ENCODE results near the gene NEDD4L.

The NEDD4L gene

DNA sequence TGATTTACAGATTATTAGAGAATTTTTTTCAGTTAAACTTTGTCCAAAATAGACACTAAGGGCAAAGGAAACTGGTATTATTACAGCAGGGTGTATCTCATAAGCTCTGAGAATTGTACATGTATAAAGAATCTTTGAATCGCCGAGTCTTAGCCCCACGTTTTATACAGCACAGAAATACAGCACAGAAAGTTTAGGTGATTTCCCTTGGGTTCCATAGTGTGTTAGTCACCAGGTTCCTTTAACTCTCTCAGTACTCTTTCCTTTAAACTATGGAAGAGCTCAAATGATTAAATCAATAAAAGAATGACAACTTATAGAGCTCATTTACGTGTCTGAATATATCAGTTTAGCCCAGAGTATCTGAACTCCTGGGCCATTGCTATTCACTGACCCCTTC is 256.8 kb downstream of the NEDD4L start:
- no peak for DNase-seq

DNA sequence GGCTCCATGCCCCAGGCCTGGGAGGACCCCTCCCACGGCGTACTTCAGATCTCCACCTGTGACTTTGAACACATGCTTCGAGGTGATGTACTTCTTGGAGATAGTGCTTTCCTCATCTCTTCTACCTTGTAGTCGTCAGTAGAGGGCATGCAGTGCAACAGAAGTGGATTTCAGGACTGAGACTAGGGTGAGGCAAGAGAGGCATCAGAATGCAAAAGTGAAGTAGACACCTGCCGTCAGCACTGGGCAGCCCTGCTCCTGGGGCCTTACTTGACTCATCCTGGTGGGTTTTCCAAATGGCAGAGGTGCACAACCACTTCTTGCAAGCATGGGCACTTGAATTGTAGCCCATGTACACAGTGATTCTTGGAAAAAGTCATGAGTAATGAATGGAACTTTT is 258.8 kb downstream of the NEDD4L start:
- no peak for DNase-seq

DNA sequence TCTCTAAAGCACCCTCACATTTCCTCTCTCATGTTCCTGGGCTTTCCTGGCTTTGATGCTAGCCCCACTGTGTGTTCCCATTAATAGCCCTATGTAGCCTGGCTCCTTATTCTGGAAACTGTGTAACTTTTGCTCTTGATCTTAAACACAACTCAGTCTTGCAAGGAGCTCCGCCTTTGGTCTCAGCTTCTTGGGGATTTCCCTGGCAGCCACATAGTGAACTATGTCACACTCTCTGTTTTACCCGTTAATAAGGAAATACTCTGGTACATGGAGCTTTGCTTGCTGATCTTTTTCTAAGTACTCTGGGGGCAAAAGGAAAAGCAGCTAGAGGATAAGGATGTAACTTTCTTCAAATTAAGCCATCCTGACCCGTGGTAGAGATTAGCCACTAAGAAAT is 259.3 kb downstream of the NEDD4L start:
- DNase-seq, result no peak

- no peak for DNase-seq
Observed at GRCh38 chr18:58305792-58306191, 261.8 kb downstream of the NEDD4L start.

DNA sequence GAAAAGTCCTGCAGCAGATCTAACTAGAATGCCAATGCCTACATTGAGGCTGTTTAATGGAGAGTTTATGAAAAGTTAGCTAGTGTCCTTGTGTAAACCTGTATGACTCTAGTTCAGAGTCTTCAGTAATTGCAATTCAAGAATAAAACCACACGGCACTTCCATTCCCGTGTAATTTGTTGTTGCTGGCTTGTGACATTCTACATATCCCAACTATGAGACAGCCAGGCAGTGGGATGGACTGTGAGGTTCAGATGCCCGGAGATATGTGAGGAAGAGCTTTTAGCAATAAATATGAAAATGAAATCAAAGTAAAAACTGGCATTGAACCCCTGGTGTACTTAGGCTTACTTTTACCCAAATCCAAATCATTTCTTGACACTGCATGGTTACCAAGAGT is 263.4 kb downstream of the NEDD4L start:
- DNase-seq, result no peak

DNA sequence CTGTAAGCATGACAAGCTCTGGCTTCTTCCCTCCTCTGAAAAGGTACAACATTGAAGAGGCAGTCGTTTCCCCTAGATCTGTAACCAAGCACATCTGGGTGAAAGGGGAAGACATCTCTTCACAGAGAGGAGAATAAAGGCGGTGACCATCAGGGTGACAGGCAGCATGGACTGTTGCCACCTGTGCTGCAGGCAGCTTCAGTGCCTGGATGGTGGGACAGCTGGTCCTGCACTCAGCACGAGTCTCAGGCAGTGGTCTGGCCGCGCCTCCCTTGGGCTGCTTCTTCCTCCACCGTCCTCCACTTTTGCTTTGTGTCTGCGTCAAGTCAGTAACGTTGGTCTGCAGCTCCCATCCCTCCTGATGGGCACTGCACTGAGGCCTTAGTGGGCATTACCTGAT is 264.4 kb downstream of the NEDD4L start:
- DNase-seq, result no peak

DNA sequence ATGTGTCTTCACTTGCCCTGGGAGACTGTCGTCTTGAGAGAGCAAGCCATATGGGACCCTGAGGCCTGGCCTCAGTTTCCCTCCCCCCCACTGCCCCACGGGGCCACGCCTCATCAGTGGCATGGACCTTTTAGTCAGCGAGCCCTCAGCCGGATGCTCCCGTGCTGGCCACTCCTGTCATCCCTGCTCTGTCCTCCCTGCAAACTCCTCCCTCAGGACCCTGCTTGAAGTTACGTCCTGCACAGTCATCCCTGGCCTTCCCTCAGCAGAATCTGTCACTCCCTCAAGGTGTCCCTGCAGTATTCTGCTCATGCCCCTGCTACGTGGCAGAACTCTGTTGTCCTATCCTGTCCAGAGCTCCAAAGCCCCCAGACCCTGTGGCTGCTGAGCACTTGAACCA is 265.1 kb downstream of the NEDD4L start:
- no peak for DNase-seq

DNA sequence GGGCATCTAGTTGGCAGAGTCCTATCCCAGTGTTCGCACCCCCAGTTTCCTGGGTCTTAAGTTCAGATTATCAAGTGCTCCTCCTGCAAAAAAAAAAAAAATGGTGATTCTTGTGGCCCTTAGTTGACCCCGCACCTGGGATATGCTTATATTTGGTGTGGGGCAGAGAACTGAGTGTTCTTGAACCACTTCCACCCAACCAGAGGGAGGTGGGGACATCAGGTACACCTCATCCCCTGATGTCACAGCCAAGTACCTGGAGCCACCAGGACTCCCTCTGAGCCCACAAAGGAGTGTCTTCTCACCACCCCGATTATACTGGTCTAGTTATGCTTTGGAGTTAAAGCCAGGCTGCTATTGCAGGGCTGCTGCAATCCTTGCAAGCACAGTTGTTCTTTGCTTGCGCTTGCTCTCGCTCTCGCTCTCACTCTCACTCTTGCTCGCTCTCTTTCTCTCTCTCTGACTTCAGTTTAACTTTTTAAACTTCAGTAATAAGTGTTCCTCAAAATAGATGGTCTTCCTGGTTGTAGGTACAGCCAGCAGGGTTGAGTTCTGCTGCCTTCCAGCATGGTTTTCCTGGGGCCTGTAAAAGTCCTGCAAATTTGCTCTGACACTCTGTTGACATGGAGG is 265.7 kb downstream of the NEDD4L start:
- no peak for DNase-seq

DNA sequence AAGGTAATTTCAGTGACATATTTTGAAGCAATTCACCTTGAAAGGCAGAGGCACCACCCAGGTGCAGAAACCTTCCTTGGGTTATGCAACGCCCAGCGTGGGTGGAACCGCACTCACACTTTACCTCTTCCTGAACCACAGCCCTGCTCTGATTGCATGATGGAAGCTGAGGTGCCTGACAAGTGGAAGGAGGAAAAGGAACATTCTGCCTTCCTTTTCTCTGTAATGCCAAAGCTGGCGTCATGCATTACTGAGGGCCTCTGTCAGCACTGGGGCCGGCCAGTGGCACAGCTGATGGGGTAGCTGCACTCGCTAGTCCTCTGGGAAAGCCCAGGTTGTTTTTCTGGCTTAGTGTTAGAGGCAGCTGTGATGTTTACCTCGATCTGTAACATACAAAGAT is 266.5 kb downstream of the NEDD4L start:
- no peak for DNase-seq

- no peak for DNase-seq
Observed at GRCh38 chr18:58311390-58311789, 267.4 kb downstream of the NEDD4L start.

GRCh38 chr18:58313491-58314032 is 269.5 kb downstream of the NEDD4L start:
- DNase-seq, result no peak

GRCh38 chr18:58314284-58314683 is 270.3 kb downstream of the NEDD4L start:
- no peak for DNase-seq

DNA sequence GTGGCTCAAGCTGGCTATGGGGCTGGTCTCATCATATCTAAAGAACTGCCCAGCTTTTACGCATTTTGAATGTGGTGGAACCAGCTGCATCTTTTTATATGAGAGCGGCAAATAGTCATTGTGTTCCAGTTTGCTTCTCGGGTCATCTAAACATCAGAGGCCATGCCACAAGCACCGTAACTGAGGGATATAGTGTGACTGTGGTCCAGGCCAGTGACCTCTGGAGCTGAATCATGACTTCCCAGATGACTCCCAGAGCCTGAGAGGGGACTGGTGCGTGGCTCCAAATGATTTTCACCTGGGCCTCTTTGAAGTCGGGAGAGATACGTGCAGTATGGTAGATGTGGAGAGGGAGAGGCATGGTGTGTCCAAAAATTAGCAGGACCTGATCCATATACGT is 271.0 kb downstream of the NEDD4L start:
- no peak for DNase-seq

- no peak for DNase-seq
Observed at GRCh38 chr18:58315739-58316215, 271.8 kb downstream of the NEDD4L start.

GRCh38 chr18:58316396-58317342 is 272.6 kb downstream of the NEDD4L start:
- DNase-seq, result no peak

DNA sequence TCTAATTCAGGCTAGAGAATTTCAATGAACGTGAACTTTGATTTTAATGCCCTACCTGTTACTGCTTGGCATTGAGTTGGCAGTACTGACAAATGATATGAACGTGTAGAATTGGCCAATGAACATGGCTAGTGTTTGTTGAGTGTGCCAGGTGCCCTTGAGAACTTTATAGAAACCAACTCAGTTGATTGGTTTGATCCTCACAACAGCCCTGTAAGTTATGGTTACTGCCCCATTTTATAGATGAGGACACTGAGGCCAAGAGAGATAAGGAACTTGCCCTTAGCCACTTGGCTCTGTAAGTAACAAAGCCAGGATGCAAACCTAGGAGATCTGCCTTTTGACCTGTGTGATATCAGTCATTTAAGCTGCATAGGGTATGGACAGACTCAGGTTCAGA is 275.7 kb downstream of the NEDD4L start:
- DNase-seq, result no peak

DNA sequence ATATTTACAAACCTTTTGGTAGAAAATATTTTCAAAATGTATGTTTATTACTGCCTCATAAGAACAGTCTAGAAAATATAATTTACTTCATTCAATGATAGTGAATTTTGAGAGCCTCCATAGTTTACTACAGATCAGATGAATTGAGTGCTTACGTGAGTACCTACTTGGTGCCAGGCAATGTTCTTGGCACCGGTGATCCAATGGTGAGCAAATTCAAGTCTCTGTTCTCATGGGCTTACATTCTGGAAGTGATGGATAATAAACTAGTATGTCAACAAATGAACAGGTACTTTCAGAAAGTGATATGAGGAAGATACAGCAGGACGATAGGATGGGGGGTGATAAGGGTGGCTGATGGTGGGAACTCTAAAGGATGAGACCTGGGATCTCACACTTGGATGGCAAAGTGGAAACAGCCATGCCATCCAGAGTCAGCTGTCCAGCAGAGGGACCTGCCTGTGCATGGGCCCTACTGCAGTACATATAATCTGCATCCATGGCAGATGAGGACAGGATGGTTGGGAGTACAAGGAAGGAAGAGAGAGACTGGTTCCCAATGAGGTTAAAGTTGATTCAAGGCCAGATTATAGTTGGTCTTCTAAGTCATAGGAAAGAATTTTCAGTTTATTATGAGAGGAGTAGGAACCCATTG is 277.0 kb downstream of the NEDD4L start:
- DNase-seq, result no peak

- DNase-seq, result no peak
Observed at GRCh38 chr18:58321986-58322385, 278.0 kb downstream of the NEDD4L start.

DNA sequence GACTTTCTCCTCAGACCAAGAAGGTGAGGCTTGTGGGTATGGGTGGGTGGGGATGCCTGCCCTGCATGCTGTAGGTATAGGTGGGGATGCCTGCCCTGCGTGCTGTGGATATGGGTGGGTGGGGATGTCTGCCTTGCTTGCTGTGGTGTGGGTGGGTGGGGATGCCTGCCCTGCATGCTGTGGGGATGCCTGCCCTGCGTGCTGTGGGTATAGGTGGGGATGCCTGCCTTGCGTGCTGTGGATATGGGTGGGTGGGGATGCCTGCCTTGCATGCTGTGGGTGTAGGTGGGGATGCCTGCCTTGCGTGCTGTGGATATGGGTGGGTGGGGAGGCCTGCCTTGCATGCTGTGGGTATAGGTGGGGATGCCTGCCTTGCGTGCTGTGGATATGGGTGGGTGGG is 278.4 kb downstream of the NEDD4L start:
- DNase-seq, result no peak

DNA sequence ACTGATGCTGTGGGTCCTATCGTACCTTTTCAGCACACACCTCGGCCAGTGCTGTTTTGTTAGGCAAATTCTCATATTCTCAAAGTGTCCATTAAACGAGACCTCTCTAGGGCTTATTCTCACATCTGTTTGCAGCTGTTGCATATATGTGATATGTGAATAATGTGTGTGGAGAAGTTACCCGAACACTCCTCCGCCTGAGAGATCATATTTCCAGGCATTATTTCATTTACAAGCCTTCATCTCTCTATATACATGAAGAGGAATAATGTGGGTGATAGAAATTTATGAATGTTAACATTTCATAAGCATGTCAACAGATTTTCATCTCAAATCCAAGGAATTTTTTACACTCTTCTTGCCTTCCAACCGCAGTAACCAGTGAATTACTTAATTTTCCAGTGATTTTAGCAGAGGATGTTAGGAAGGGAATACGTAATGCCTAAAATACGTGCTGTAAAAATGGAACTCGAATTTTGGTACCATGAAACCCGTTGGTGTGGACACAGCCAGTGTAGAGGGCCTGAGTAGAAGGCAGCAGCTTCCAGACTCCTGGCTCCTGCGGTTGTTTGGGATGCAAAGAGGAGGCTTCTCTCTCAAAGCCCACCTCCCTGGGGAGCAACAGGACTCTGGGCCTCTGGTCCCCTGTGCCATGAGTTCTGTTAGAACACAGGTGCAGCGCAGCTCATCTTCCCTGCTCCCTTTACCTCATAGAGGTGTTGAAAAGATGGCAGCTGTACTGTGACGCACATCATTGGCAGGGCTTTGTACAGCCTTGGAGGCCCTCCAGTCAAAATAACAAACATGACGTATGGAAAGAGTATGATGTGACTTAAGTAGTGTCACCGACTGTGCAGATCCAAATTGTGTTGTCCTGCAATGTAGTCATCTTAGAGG is 280.1 kb downstream of the NEDD4L start:
- DNase-seq, result no peak

DNA sequence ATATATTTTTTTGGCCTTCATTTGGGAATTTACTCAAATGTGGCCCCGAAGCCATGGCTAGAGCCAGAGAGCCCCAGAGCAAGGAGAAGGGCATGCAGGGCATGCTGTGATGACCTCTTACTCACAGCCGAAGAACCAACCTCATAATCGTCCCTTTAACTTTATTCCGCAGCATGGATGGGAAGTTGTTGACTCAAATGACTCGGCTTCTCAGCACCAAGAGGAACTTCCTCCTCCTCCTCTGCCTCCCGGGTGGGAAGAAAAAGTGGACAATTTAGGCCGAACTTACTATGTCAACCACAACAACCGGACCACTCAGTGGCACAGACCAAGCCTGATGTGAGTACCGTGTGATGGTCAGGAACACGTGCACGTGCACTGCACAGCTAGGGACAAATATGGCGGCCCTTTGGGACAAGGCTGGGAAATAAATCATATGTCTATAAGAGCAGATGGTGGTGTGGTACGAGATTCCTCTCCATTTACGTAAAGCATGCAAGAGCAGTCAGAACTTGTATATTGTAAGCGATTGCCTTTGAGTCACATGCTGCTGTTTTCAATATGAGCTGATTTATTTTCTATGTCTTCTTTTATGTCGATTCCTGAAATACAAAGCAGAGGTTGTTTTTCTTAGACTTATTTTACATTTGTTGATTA is 280.9 kb downstream of the NEDD4L start:
- no peak for DNase-seq

GRCh38 chr18:58325494-58325893 is 281.5 kb downstream of the NEDD4L start:
- no peak for DNase-seq
